OCI-LY3 (cell line): ENCODE results near the gene SLC27A5.
A peak's percentile ranks its signal among the peaks of the same experiment; 100 is the strongest.

Experiments
- EZH2phosphoT487 ChIP-seq: fragments of 200-600 bp; shearing (Covaris generic); IDR thresholded peaks from 2 replicates; pipeline ENCODE4 v1.6.1; 2018; ENCODE audit warnings: antibody characterized with exemption, mixed run types, low read depth
- TF ChIP-seq, protein P1 (sequence below): fragments of 200-600, 300-600 bp; sonication (generic); IDR thresholded peaks from 2 replicates; pipeline ENCODE4 v1.5.1; 2014; ENCODE audit warnings: antibody characterized with exemption, low read length, low read depth

DNA sequence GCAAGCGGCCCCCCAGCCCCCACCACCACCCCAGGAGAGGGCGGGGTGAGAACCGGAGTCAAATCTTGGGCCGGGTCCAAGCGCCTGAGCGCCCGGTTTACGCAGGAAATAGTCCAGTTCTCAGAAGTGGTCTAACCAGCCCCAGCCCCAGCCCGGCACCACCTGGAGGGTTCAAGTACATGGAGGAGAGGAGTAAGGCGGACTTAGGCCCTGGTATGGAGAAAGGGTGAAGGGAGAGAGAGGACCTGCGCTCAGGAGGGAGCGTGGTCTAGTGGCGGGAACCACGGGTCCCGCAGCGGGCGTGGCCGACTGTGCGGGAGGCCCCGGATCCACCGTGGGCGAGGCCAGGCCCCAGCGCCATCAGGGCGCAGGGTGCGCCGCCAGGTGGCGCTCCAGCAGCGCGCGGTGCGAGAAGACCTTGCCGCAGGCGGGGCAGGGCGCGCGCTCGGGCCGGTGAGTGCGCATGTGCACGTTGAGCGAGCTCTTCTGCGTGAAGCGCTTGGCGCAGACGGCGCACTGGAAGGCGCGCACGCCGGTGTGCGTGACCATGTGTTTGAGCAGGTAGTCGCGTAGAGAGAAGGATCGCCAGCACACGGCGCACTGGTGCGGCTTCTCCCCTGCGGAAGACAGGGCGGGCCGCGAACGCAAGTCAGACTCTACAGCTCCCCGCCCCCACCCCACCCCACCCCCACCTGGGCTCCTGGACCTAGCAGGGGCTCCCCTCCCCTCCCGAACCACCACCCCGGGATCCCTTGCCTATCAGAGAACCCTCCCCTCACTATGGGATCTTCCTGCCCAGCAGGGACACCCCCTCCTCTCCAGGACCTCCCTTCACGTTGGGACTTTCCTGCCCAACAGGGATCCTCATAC is 2.1 kb upstream of the SLC27A5 start:
- TF ChIP-seq, protein P1, sequence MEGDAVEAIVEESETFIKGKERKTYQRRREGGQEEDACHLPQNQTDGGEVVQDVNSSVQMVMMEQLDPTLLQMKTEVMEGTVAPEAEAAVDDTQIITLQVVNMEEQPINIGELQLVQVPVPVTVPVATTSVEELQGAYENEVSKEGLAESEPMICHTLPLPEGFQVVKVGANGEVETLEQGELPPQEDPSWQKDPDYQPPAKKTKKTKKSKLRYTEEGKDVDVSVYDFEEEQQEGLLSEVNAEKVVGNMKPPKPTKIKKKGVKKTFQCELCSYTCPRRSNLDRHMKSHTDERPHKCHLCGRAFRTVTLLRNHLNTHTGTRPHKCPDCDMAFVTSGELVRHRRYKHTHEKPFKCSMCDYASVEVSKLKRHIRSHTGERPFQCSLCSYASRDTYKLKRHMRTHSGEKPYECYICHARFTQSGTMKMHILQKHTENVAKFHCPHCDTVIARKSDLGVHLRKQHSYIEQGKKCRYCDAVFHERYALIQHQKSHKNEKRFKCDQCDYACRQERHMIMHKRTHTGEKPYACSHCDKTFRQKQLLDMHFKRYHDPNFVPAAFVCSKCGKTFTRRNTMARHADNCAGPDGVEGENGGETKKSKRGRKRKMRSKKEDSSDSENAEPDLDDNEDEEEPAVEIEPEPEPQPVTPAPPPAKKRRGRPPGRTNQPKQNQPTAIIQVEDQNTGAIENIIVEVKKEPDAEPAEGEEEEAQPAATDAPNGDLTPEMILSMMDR, result peak; percentile 96
- TF ChIP-seq EZH2phosphoT487, result no peak
